Measurements from ENCODE around the gene SPATS2. TPM values are rescaled to one million over a fixed set of nuclear protein-coding genes. Genes with fewer than 3 reads are reported as not detected.

The SPATS2 gene
- total and polyA plus RNA-seq, 5 donors from 2014 or later = 2.4 to 5.5 (median 4.2) TPM

DNA sequence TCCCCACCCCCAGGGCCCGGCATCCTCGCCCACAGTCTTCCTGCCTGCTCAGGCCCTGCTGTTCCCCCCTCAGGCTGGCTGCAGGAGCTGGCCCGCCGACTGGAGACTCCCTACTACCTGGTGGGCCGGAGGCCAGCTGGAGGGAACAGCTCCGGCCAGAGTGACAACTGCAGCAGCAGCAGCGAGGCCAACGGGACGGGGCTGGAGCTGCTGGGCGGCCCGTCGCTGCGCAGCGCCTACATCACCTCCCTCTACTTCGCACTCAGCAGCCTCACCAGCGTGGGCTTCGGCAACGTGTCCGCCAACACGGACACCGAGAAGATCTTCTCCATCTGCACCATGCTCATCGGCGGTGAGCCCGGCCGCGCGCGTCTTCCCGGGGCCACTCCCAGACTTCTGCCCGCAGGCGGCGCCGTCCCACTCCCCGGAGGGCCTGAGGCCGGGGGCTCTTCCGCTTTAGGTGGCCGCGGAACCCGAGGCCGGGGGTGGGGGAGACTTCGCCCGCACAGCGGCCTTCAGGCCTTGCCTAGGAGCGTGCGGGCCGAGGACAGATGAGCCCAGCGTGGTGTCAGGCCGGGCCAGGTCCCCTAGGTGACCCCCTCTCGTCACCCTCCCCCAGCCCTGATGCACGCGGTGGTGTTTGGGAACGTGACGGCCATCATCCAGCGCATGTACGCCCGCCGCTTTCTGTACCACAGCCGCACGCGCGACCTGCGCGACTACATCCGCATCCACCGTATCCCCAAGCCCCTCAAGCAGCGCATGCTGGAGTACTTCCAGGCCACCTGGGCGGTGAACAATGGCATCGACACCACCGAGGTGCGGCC lies 181.8 kb downstream of the SPATS2 start:
- H3K27ac Mint-ChIP-seq = peak overlapping the region in 1 of 3 donors; percentile 43
- no peaks in the 10 kb centered on the region for H3K36me3 Mint-ChIP-seq
- no peaks in the 10 kb centered on the region for H3K36me3 ChIP-seq (ENCODE audit: control insufficient read depth, insufficient read depth, low read length)
- peaks cover 29% of the 10 kb centered on the region for H3K27me3 Mint-ChIP-seq
- H3K4me3 ChIP-seq (ENCODE audit: low read depth, low read length) = no peak overlapping the region
- peaks cover 12% of the 10 kb centered on the region for H3K4me1 ChIP-seq (ENCODE audit: control insufficient read depth, insufficient read depth, low read length, poor library complexity, severe bottlenecking)
- no peaks in the 10 kb centered on the region for H3K9me3 ChIP-seq (ENCODE audit: control insufficient read depth in 2 of 2, low read length in 2 of 2)
- peak in 1 of 3 donors; percentile 28 for DNase-seq
- H3K27ac ChIP-seq (ENCODE audit: insufficient read depth, low read length, poor library complexity, severe bottlenecking) = no peak overlapping the region
- ATAC-seq (ENCODE audit: low read depth in 2 of 2) = peak in 1 of 2 donors; percentile 30
- no peaks in the 10 kb centered on the region for H3K9me3 Mint-ChIP-seq
- peaks cover 6% of the 10 kb centered on the region for H3K27me3 ChIP-seq (ENCODE audit: control insufficient read depth, insufficient read depth, low read length)
- H3K4me3 Mint-ChIP-seq = peak overlapping the region in 3 of 4 donors; percentile 34 to 85 (median 70)
- peaks cover 0 to 22% (median 3%) of the 10 kb centered on the region in 4 donors for H3K4me1 Mint-ChIP-seq

DNA sequence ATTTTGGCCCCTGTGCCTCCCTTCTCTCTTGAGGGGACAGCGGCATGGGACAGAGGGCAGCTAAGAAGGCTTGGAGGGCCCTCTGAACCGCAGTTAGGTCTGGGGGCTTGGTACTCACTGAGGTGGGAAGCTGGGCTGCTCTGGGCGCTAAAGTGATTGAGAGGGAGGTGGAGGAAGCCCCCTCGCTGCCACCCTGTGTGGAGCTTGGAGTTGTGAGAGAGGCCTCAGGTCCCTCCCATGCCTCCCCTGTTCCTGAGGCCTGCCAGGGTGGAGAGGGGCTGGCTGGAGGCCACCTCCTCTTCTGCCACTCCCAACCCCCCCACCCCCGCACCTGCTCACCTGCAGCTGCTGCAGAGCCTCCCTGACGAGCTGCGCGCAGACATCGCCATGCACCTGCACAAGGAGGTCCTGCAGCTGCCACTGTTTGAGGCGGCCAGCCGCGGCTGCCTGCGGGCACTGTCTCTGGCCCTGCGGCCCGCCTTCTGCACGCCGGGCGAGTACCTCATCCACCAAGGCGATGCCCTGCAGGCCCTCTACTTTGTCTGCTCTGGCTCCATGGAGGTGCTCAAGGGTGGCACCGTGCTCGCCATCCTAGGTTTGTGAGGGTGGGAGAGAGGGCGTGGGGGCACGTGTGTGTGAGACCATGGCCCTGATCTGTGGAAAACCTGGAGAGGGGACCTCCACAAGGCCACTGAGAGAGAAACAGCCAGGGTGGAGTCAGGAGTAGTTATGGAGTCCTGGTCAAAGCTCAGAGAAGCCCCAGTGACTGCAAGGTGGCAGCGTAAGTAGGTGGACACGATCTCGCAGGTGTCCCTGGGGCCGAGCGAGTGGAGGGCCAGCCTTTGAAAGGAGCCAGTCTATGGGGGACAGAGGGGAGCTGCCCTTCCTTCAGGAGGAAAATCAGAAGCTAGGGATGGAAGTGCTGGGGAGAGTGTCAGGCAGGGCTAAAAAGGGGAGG lies 182.8 kb downstream of the SPATS2 start:
- ATAC-seq (ENCODE audit: low read depth in 2 of 2) (no peak), DNase-seq (no peak)
- Mint-ChIP-seq H3K9me3 (no peaks in the 10 kb centered on the region), H3K27me3 (peaks cover 29% of the 10 kb centered on the region), H3K27ac (no peak overlapping the region), H3K4me3 (peak overlapping the region in 2 of 4 donors; percentile 30 to 47), H3K4me1 (peaks cover 0 to 19% (median 3%) of the 10 kb centered on the region in 4 donors), H3K36me3 (no peaks in the 10 kb centered on the region)
- Histone ChIP-seq H3K4me1 (ENCODE audit: control insufficient read depth, insufficient read depth, low read length, poor library complexity, severe bottlenecking) (peaks cover 12% of the 10 kb centered on the region), H3K36me3 (ENCODE audit: control insufficient read depth, insufficient read depth, low read length) (no peaks in the 10 kb centered on the region), H3K4me3 (ENCODE audit: low read depth, low read length) (no peak overlapping the region), H3K27ac (ENCODE audit: insufficient read depth, low read length, poor library complexity, severe bottlenecking) (no peak overlapping the region), H3K27me3 (ENCODE audit: control insufficient read depth, insufficient read depth, low read length) (peaks cover 6% of the 10 kb centered on the region), H3K9me3 (ENCODE audit: control insufficient read depth in 2 of 2, low read length in 2 of 2) (no peaks in the 10 kb centered on the region)

DNA sequence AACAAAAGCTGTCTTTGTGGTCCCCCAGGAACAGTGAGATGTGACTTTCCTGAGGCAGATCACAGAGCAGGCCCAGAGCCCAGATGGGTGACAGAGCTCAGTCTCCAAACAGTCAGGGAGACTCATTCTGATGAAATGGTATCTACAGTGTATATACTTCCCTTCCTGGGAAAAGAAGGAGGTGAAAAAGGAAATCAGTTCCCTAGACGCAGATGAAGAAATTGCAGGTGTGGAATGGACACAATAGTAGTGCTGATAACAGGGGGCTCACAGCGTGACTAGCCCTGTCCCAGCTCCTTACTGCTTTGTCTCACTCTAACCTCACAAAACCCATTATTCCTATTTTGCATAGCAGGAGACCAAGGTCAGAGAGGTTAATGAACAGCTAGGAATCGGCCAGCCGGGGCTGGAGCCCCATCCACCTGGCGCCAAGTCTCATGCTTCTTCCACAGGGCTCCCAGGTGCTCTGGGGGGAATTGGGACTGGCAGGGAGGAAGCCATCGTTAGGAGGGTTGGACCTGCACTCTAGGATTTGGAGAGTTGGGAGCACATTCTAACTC lies 183.5 kb downstream of the SPATS2 start:
- Histone ChIP-seq H3K9me3 (ENCODE audit: control insufficient read depth in 2 of 2, low read length in 2 of 2) (no peaks in the 10 kb centered on the region), H3K4me1 (ENCODE audit: control insufficient read depth, insufficient read depth, low read length, poor library complexity, severe bottlenecking) (peaks cover 12% of the 10 kb centered on the region), H3K27ac (ENCODE audit: insufficient read depth, low read length, poor library complexity, severe bottlenecking) (no peak overlapping the region), H3K27me3 (ENCODE audit: control insufficient read depth, insufficient read depth, low read length) (peaks cover 6% of the 10 kb centered on the region), H3K4me3 (ENCODE audit: low read depth, low read length) (no peak overlapping the region), H3K36me3 (ENCODE audit: control insufficient read depth, insufficient read depth, low read length) (no peaks in the 10 kb centered on the region)
- ATAC-seq (ENCODE audit: low read depth in 2 of 2) = no peak
- Mint-ChIP-seq H3K36me3 (no peaks in the 10 kb centered on the region), H3K4me3 (peak overlapping the region in 1 of 4 donors; percentile 30), H3K27ac (no peak overlapping the region), H3K4me1 (peaks cover 0 to 19% (median 3%) of the 10 kb centered on the region in 4 donors), H3K9me3 (no peaks in the 10 kb centered on the region), H3K27me3 (peaks cover 29% of the 10 kb centered on the region)
- DNase-seq = no peak

DNA sequence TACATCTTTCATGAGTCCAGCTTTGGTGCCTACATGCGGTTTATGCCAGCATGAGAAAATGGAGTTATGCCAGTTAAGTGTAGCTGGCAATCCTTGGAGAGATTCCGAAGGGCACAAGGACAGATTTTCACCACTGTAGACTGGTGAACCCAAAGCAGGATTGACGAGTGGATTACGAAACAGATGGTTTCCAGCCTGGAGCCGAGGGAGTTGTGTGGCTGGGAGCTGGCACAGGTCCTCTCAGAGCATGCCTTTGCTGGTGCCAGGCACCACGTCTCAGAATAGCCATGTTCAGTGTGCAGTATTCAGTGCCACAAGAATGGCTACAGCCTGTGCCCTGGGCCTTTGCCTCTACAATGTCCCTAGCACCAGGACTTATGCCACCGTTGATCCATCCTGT lies 184.8 kb downstream of the SPATS2 start:
- H3K9me3 Mint-ChIP-seq = no peaks in the 10 kb centered on the region
- ATAC-seq (ENCODE audit: low read depth in 2 of 2) = no peak
- Histone ChIP-seq H3K27ac (ENCODE audit: insufficient read depth, low read length, poor library complexity, severe bottlenecking) (no peak overlapping the region), H3K4me1 (ENCODE audit: control insufficient read depth, insufficient read depth, low read length, poor library complexity, severe bottlenecking) (peaks cover 12% of the 10 kb centered on the region), H3K4me3 (ENCODE audit: low read depth, low read length) (no peak overlapping the region), H3K9me3 (ENCODE audit: control insufficient read depth in 2 of 2, low read length in 2 of 2) (no peaks in the 10 kb centered on the region), H3K36me3 (ENCODE audit: control insufficient read depth, insufficient read depth, low read length) (peaks cover 9% of the 10 kb centered on the region), H3K27me3 (ENCODE audit: control insufficient read depth, insufficient read depth, low read length) (peaks cover 6% of the 10 kb centered on the region)
- no peak overlapping the region for H3K27ac Mint-ChIP-seq
- H3K27me3 Mint-ChIP-seq = peaks cover 17% of the 10 kb centered on the region
- H3K4me3 Mint-ChIP-seq = no peak overlapping the region
- peaks cover 4% of the 10 kb centered on the region for H3K36me3 Mint-ChIP-seq
- no peak for DNase-seq
- H3K4me1 Mint-ChIP-seq = peaks cover 0 to 23% (median 5%) of the 10 kb centered on the region in 4 donors

- H3K4me1 ChIP-seq (ENCODE audit: control insufficient read depth, insufficient read depth, low read length, poor library complexity, severe bottlenecking) = peaks cover 12% of the 10 kb centered on the region
- H3K27ac Mint-ChIP-seq = no peak overlapping the region
- peaks cover 4% of the 10 kb centered on the region for H3K36me3 Mint-ChIP-seq
- peaks cover 9% of the 10 kb centered on the region for H3K36me3 ChIP-seq (ENCODE audit: control insufficient read depth, insufficient read depth, low read length)
- no peak overlapping the region for H3K4me3 ChIP-seq (ENCODE audit: low read depth, low read length)
- H3K4me1 Mint-ChIP-seq = peaks cover 0 to 23% (median 5%) of the 10 kb centered on the region in 4 donors
- H3K9me3 Mint-ChIP-seq = no peaks in the 10 kb centered on the region
- no peak overlapping the region for H3K4me3 Mint-ChIP-seq
- no peaks in the 10 kb centered on the region for H3K9me3 ChIP-seq (ENCODE audit: control insufficient read depth in 2 of 2, low read length in 2 of 2)
- H3K27me3 Mint-ChIP-seq = peaks cover 13% of the 10 kb centered on the region
- H3K27me3 ChIP-seq (ENCODE audit: control insufficient read depth, insufficient read depth, low read length) = peaks cover 3% of the 10 kb centered on the region
- no peak for ATAC-seq (ENCODE audit: low read depth in 2 of 2)
- DNase-seq = no peak
- H3K27ac ChIP-seq (ENCODE audit: insufficient read depth, low read length, poor library complexity, severe bottlenecking) = no peak overlapping the region
Observed at GRCh38 chr12:49552425-49552824, 185.2 kb downstream of the SPATS2 start.

DNA sequence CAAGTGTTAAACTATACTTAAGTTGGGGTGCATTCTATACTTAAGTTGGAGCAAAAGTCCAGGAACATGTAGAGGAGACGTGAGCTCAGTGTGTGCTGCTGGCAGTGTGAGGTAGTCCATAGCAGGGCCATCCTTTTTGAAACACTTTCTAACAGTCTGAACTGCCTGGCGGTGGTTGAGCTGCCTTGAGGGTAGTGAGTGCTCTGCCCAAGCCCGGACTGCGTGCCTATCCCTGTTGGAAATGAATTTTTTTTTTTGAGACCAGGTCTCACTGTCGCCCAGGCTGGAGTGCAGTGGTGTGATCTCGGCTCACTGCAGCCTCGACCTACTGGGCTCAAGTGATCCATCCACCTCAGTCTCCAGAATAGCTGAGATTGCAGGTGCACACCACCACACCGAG lies 185.6 kb downstream of the SPATS2 start:
- H3K27ac Mint-ChIP-seq = no peak overlapping the region
- no peak overlapping the region for H3K27ac ChIP-seq (ENCODE audit: insufficient read depth, low read length, poor library complexity, severe bottlenecking)
- peaks cover 12% of the 10 kb centered on the region for H3K4me1 ChIP-seq (ENCODE audit: control insufficient read depth, insufficient read depth, low read length, poor library complexity, severe bottlenecking)
- peaks cover 0 to 23% (median 5%) of the 10 kb centered on the region in 4 donors for H3K4me1 Mint-ChIP-seq
- peaks cover 4% of the 10 kb centered on the region for H3K36me3 Mint-ChIP-seq
- ATAC-seq (ENCODE audit: low read depth in 2 of 2) = no peak
- no peaks in the 10 kb centered on the region for H3K9me3 ChIP-seq (ENCODE audit: control insufficient read depth in 2 of 2, low read length in 2 of 2)
- H3K4me3 ChIP-seq (ENCODE audit: low read depth, low read length) = no peak overlapping the region
- H3K9me3 Mint-ChIP-seq = no peaks in the 10 kb centered on the region
- H3K4me3 Mint-ChIP-seq = no peak overlapping the region
- H3K36me3 ChIP-seq (ENCODE audit: control insufficient read depth, insufficient read depth, low read length) = peaks cover 12% of the 10 kb centered on the region
- peaks cover 3% of the 10 kb centered on the region for H3K27me3 ChIP-seq (ENCODE audit: control insufficient read depth, insufficient read depth, low read length)
- no peak for DNase-seq
- H3K27me3 Mint-ChIP-seq = peaks cover 12% of the 10 kb centered on the region

- peak overlapping the region in 2 of 4 donors; percentile 5 to 7 for H3K4me3 Mint-ChIP-seq
- H3K27ac ChIP-seq (ENCODE audit: insufficient read depth, low read length, poor library complexity, severe bottlenecking) = no peak overlapping the region
- peaks cover 12% of the 10 kb centered on the region for H3K27me3 Mint-ChIP-seq
- peaks cover 3% of the 10 kb centered on the region for H3K27me3 ChIP-seq (ENCODE audit: control insufficient read depth, insufficient read depth, low read length)
- H3K4me3 ChIP-seq (ENCODE audit: low read depth, low read length) = no peak overlapping the region
- DNase-seq (peak in 2 of 3 donors; percentile 48 to 73), ATAC-seq (ENCODE audit: low read depth in 2 of 2) (peak; percentile 57 to 61)
- peaks cover 8% of the 10 kb centered on the region for H3K4me1 ChIP-seq (ENCODE audit: control insufficient read depth, insufficient read depth, low read length, poor library complexity, severe bottlenecking)
- peaks cover 0 to 17% (median 4%) of the 10 kb centered on the region in 4 donors for H3K4me1 Mint-ChIP-seq
- H3K9me3 Mint-ChIP-seq = no peaks in the 10 kb centered on the region
- H3K9me3 ChIP-seq (ENCODE audit: control insufficient read depth in 2 of 2, low read length in 2 of 2) = no peaks in the 10 kb centered on the region
- no peak overlapping the region for H3K27ac Mint-ChIP-seq
- H3K36me3 ChIP-seq (ENCODE audit: control insufficient read depth, insufficient read depth, low read length) = peaks cover 18% of the 10 kb centered on the region
- H3K36me3 Mint-ChIP-seq = peaks cover 8% of the 10 kb centered on the region
Observed at GRCh38 chr12:49553512-49554088, 186.3 kb downstream of the SPATS2 start.
